Fibroblast of mammary gland (primary cell): ENCODE measurements around the gene CBY1.

Source experiments
- DNase-seq: peaks from one replicate; pipeline ENCODE4 v3.0.0-alpha.2; 2010; ENCODE audit warnings: low read depth
- H3K4me3 ChIP-seq: 2 replicates; pipeline ENCODE4 v1.5.1; 2011; ENCODE audit warnings: low read depth, mild to moderate bottlenecking, low read length, moderate library complexity; ENCODE audit not compliant: control insufficient read depth
- CTCF ChIP-seq: conservative IDR thresholded peaks from 2 replicates; pipeline ENCODE4 v1.5.1; 2011; ENCODE audit warnings: low read depth, low read length, inconsistent platforms; ENCODE audit not compliant: control insufficient read depth, insufficient read depth

The CBY1 gene

GRCh38 chr22:38694940-38695339 is 38.5 kb downstream of the CBY1 start:
- H3K4me3 ChIP-seq, result no peak overlapping the region
- no peak for TF ChIP-seq CTCF

GRCh38 chr22:38696606-38697424 is 40.4 kb downstream of the CBY1 start:
- H3K4me3 ChIP-seq, result peak overlapping the region; percentile 10
- DNase-seq, result peak; percentile 92
- TF ChIP-seq CTCF, result no peak

More at GRCh38 chr22:38694940-38695339, 38.5 kb downstream of the CBY1 start:
- no peak for DNase-seq

- no peak overlapping the region for H3K4me3 ChIP-seq
- TF ChIP-seq CTCF, result no peak
- DNase-seq, result peak; percentile 24
Observed at GRCh38 chr22:38697425-38698089, 41.1 kb downstream of the CBY1 start.

GRCh38 chr22:38698407-38699094 is 42.1 kb downstream of the CBY1 start:
- DNase-seq, result no peak
- H3K4me3 ChIP-seq, result peak overlapping the region; percentile 79
- no peak for TF ChIP-seq CTCF

GRCh38 chr22:38699143-38699542 is 42.7 kb downstream of the CBY1 start:
- TF ChIP-seq CTCF, result no peak
- no peak for DNase-seq
- peak overlapping the region; percentile 79 for H3K4me3 ChIP-seq

GRCh38 chr22:38699784-38700183 is 43.3 kb downstream of the CBY1 start:
- H3K4me3 ChIP-seq, result peak overlapping the region; percentile 79
- no peak for TF ChIP-seq CTCF
- DNase-seq, result peak; percentile 65
